GM12878 (cell line): ENCODE data around the gene STAG1. TPM values are rescaled to one million over a fixed set of nuclear protein-coding genes. Genes with fewer than 3 reads are reported as not detected.

Experiments
- ATAC-seq: fragments of 200-7000 bp; cut with Tn5 transposase; 3 replicates; pipeline ENCODE4 v1.9.1; 2020; ENCODE audit warnings: mild to moderate bottlenecking, moderate library complexity
- BruUV-seq: library from RNA; stranded (reverse); fragments of 400-500 nt; replicated peaks from 2 replicates; lab custom pipeline; 2021; lab: Mats Ljungman, UMichigan
- CTCF ChIA-PET: fragments of 300-600 bp; sonication (Branson Sonifier 250); formaldehyde crosslinking; extraction: SDS; loops from one replicate; lab custom pipeline; 2021; ENCODE audit warnings: inconsistent platforms; lab: Yijun Ruan, JAX
- POLR2A ChIA-PET: fragments of 350-600 bp; formaldehyde crosslinking; extraction: SDS; loops from one replicate; lab custom pipeline; 2021; ENCODE audit warnings: inconsistent platforms; lab: Charles Lee
- RAD21 ChIA-PET: fragments of 300-600 bp; sonication (Branson Sonifier 250); formaldehyde crosslinking; loops from one replicate; lab custom pipeline; 2023; ENCODE audit warnings: antibody characterized with exemption; ENCODE audit not compliant: unreplicated experiment; lab: Charles Lee
- SMC1A ChIA-PET: fragments of 300-600 bp; sonication (Branson Sonifier 250); formaldehyde crosslinking; loops from one replicate; lab custom pipeline; 2023; ENCODE audit not compliant: unreplicated experiment, uncharacterized antibody; lab: Charles Lee
- DNase-seq: peaks from one replicate; pipeline ENCODE4 v3.0.0-alpha.2; 2011; ENCODE audit warnings: low read depth, low spot score
- FAIRE-seq: peaks from 3 replicates; lab custom pipeline; 2011; peaks lifted over from hg19 to GRCh38; lab: Jason Lieb, UNC
- H2AFZ ChIP-seq: 2 replicates; pipeline ENCODE4 v1.6.0; 2011; ENCODE audit warnings: low read depth, low read length, control low read depth; ENCODE audit not compliant: control insufficient read depth
- H3K27ac ChIP-seq: 2 replicates; pipeline ENCODE4 v1.5.1; 2011; ENCODE audit warnings: control low read depth; ENCODE audit not compliant: control insufficient read depth, insufficient read depth
- H3K27me3 ChIP-seq, 2 experiments: replicated peaks in 1 of 2; 2 replicates each; pipeline versions ENCODE4 v1.6.0 to v1.6.1; 2011; ENCODE audit warnings: low read length in 1 of 2; ENCODE audit not compliant: control insufficient read depth in 2 of 2, insufficient read depth in 2 of 2
- H3K36me3 ChIP-seq, 2 experiments: 2 replicates each; pipeline ENCODE4 v1.5.1; 2011; ENCODE audit warnings: low read length in 1 of 2; ENCODE audit not compliant: control insufficient read depth in 2 of 2, insufficient read depth in 2 of 2
- H3K4me1 ChIP-seq: 2 replicates; pipeline ENCODE4 v1.6.1; 2011; ENCODE audit warnings: mild to moderate bottlenecking, low read length, moderate library complexity, mixed read lengths; ENCODE audit not compliant: control insufficient read depth, insufficient read depth
- H3K4me2 ChIP-seq: 2 replicates; pipeline ENCODE4 v1.6.0; 2011; ENCODE audit warnings: control low read depth; ENCODE audit not compliant: control insufficient read depth, insufficient read depth
- H3K4me3 ChIP-seq: fragments of 200-600 bp; sonication (generic); 2 replicates; pipeline ENCODE4 v1.5.1; 2016
- H3K79me2 ChIP-seq: 2 replicates; pipeline ENCODE4 v1.6.0; 2011; ENCODE audit warnings: low read length; ENCODE audit not compliant: control insufficient read depth, insufficient read depth
- H3K9ac ChIP-seq: 2 replicates; pipeline ENCODE4 v1.8.0; 2011; ENCODE audit warnings: low read length, control low read depth, mixed read lengths; ENCODE audit not compliant: control insufficient read depth, insufficient read depth
- H3K9me3 ChIP-seq: replicated peaks from 3 replicates; pipeline ENCODE4 v1.5.1; 2011; ENCODE audit warnings: mild to moderate bottlenecking, low read length; ENCODE audit not compliant: control insufficient read depth, insufficient read depth
- H4K20me1 ChIP-seq: 2 replicates; pipeline ENCODE4 v1.6.0; 2011; ENCODE audit not compliant: control insufficient read depth, insufficient read depth
- MAX ChIP-seq: IDR thresholded peaks from 2 replicates; pipeline ENCODE4 v1.6.1; 2012; ENCODE audit warnings: low read depth, low read length, improper control_type of control experiment
- MEF2A ChIP-seq: IDR thresholded peaks from 2 replicates; pipeline ENCODE4 v1.6.1; 2011; ENCODE audit warnings: low read depth, mild to moderate bottlenecking, low read length, moderate library complexity; ENCODE audit not compliant: insufficient read depth
- NR2F1 ChIP-seq: fragments of 450-650 bp; conservative IDR thresholded peaks from 2 replicates; pipeline ENCODE4 v1.6.1; 2017; ENCODE audit warnings: mild to moderate bottlenecking
- SREBF1 ChIP-seq: IDR thresholded peaks from 2 replicates; pipeline ENCODE4 v1.6.1; 2012; ENCODE audit warnings: mild to moderate bottlenecking, low read length
- SRF ChIP-seq, 2 experiments: IDR thresholded peaks; 2 replicates each; pipeline ENCODE4 v1.6.1; 2011; ENCODE audit warnings: low read depth in 2 of 2, low read length in 2 of 2, mild to moderate bottlenecking in 1 of 2, moderate library complexity in 1 of 2
- SUZ12 ChIP-seq: fragments of 200-600 bp; sonication (generic); IDR thresholded peaks from one replicate; pipeline ENCODE4 v1.6.1; 2018; ENCODE audit warnings: antibody characterized with exemption, mild to moderate bottlenecking; ENCODE audit not compliant: unreplicated experiment
- YBX1 ChIP-seq: fragments of 450-650 bp; IDR thresholded peaks from 2 replicates; pipeline ENCODE4 v1.6.1; 2016; ENCODE audit warnings: antibody characterized with exemption
- WGBS: methylation state at CpG from one replicate; pipeline ENCODE4 v1.1.6; 2016; ENCODE audit warnings: low lambda C conversion rate; ENCODE audit not compliant: insufficient replicate concordance, insufficient coverage; ENCODE audit errors: missing lambda C conversion rate; 5-methylcytosine and 5-hydroxymethylcytosine counted together
- in situ Hi-C: fragments of 300-500 bp; cut with MboI; formaldehyde crosslinking; loops from 9 replicates; pipeline ENCODE4 v1.14.3; 2018; ENCODE audit warnings: mixed read lengths
- intact Hi-C: fragments of 100-400 bp; cut with micrococcal nuclease; formaldehyde crosslinking; loops from one replicate; pipeline ENCODE4 v1.14.2; 2022; ENCODE audit not compliant: unreplicated experiment
- polyA plus RNA-seq, 11 experiments: library from polyadenylated mRNA; depleted of rRNA in 4 of 11; unstranded in 6 of 11; stranded (reverse) in 5 of 11; fragments of >200 nt; fragmentation: Nextera tagmentation in 4 of 11; fragmentation: Illumina TruSeq in 1 of 11; extraction: Ambion mirVana in 4 of 11; extraction: Trizol in 1 of 11; gene quantifications; 1 replicate in 1 of 11; 2 replicates in 10 of 11; pipeline versions ENCODE4 v1.2.1 to v1.2.3, GENCODE V29; 2011 to 2016; ENCODE audit warnings: inconsistent platforms in 2 of 11, missing spikeins in 2 of 11, low read depth in 1 of 11
- total RNA-seq, 4 experiments: library from RNA; depleted of rRNA in 3 of 4; stranded (reverse); fragments of >200 nt in 3 of 4; fragmentation: Illumina TruSeq in 1 of 4; extraction: Trizol in 1 of 4; gene quantifications; 2 replicates each; pipeline versions ENCODE4 v1.2.1 to v1.2.3, GENCODE V29; 2013 to 2021
- TF ChIP-seq, protein P1 (sequence below): IDR thresholded peaks from 2 replicates; pipeline ENCODE4 v1.6.1; 2012; ENCODE audit warnings: low read depth, low read length, improper control_type of control experiment

STAG1 gene
- total and polyA plus RNA-seq, 10 of the 15 experiments (the other 5 are each of a cell fraction or from before 2014, with no cell fraction given) = 4.4 to 30.1 (median 20.2) TPM

DNA sequence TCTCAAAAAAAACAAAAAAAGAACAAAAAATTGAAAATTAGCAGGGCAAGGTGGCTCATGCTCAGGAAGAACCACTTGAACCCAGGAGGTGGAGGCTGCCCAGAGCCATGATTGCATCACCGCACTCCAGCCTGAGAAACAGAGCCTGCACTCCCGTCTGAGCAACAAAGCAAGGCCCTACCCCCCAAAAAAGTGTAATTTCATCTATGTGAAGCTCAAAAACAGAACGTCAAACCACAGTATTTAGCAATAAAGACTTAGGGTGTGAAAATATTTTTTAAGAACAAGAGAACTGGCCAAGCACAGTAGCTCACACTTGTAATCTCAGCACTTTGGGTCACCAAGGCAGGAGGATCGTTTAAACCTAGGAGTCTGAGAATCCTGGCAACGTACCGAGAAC is 38.2 kb downstream of the STAG1 start:
- intact Hi-C loops = no loop called here
- Histone ChIP-seq H4K20me1 (no peaks in the 10 kb centered on the region), H3K4me3 (no peak overlapping the region), H3K4me1 (no peaks in the 10 kb centered on the region), H3K27ac (no peak overlapping the region), H3K79me2 (peaks cover 35% of the 10 kb centered on the region), H3K4me2 (no peak overlapping the region), H3K9me3 (no peaks in the 10 kb centered on the region), H2AFZ (no peak overlapping the region), H3K9ac (no peak overlapping the region), H3K36me3 (peaks cover 0 to 2% of the 10 kb centered on the region in 2 experiments; a peak in 3 of 4 replicates), H3K27me3 (no peaks in the 10 kb centered on the region)
- no peak for DNase-seq
- no TSS peak for BruUV-seq
- 85% methylated on average over 6 of the region's 6 CpGs for WGBS
- FAIRE-seq = no peak
- in situ Hi-C loops = no loop called here
- ChIA-PET RAD21 (no interaction called here), POLR2A (no interaction called here), CTCF (no interaction called here), SMC1A (interaction anchor here (1.3 to 1.6 kb wide), 3 partner anchors 9 to 13 kb away, joined by 3 to 6 read pairs (median 4); no protein-coding TSS in a partner anchor)
- TF ChIP-seq NR2F1 (no peak), MEF2A (no peak), SRF (IDR thresholded peaks at IDR 0.05; ENCODE audit: low read depth in 2 of 2, low read length in 2 of 2) (no peak), MAX (no peak), YBX1 (no peak), SUZ12 (no peak), SREBF1 (no peak)
- TF ChIP-seq, protein P1, sequence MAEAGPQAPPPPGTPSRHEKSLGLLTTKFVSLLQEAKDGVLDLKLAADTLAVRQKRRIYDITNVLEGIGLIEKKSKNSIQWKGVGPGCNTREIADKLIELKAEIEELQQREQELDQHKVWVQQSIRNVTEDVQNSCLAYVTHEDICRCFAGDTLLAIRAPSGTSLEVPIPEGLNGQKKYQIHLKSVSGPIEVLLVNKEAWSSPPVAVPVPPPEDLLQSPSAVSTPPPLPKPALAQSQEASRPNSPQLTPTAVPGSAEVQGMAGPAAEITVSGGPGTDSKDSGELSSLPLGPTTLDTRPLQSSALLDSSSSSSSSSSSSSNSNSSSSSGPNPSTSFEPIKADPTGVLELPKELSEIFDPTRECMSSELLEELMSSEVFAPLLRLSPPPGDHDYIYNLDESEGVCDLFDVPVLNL = no peak
- ATAC-seq = no peak
